HPDE6-E6E7 (cell line): Measurements from ENCODE around the gene TBC1D8.
A peak's percentile ranks its signal among the peaks of the same experiment; 100 is the strongest.

ENCODE experiments used
- DNase-seq: peaks from one replicate; pipeline ENCODE4 v3.0.0; 2011; ENCODE audit warnings: missing footprints; ENCODE audit errors: extremely low spot score

The TBC1D8 gene

GRCh38 chr2:101027852-101028251 is 123.3 kb downstream of the TBC1D8 start:
- no peak for DNase-seq

DNA sequence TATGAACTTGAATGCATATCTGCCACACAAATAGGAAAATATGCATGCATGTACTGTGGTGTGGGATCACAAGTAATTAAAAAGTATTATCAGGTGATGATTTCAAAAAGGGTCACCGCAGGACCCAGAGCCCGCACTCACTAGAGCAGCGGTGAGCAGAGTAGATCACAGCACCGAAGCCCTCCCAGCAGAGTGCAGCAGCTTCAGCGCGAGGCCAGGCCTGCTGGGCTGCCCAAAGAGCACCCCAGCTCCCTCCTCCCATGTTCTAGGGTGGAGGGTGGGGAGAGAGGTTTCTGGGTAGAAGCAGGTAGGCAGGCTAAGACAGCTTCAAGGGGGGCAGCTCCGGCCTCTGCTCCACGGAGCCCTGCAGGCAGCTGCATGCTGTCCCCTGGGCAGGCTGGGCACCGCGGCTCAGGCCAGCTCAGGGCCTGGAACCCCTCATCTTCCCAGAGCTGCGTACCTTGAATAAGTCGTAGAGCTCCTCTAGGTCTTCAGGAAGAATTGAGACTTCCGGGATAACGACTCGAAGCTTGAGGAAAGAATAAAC is 124.2 kb downstream of the TBC1D8 start:
- DNase-seq = no peak

GRCh38 chr2:101026253-101026701 is 124.9 kb downstream of the TBC1D8 start:
- DNase-seq = no peak

DNA sequence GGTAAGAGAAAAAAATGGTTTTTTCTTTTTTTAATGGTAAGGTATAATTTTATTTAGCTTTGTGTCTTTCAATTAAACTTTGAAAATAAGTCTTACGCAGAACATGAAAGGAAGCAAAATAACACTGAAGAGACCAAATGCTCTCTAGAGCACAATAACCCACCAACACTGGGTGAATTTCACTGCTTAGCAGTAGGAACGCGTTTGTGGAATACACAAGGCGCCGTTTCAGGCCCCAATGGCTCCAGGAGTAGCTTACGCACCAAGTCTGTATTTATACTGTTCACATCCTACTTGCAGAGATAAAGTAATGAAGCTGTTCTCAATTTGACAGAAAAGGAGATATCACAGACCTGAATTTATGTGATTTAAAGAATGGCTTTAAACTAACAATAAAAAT is 125.6 kb downstream of the TBC1D8 start:
- DNase-seq = no peak

DNA sequence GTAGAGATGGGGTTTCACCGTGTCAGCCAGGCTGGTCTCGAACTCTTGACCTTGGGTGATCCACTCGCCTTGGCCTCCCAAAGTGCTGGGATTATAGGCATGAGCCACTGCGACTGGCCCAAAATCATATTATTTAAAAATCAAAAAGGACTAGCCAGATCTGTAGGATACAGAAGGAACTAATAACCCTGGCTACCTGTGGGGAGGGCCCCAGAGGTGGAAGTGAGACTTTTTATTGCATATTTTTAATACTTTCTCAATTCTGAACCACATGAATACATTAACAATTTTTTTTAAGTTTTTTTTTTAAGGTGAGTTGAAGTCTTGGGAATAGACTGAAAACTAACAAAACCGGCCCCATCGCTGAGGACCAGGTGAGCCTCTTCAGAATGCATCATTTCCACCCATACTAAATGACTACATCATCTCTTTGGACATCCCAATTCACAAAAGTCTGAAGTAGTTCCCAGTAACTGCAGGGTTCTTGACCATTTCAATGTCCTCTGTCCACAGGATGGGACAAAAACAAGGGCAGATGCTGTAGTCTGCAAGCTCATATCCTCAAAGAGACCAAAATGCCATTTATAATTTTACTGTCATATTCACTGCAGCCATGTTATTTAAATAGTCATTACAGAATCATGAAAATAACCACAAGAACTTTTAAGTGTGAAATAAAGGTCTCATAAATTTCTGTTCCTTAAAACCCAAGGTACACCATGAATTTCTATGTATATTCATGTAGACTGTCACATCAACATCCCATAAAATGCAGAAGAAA is 127.7 kb downstream of the TBC1D8 start:
- no peak for DNase-seq

GRCh38 chr2:101022221-101022620 is 129.0 kb downstream of the TBC1D8 start:
- DNase-seq = no peak

GRCh38 chr2:101018934-101019333 is 132.2 kb downstream of the TBC1D8 start:
- DNase-seq = no peak

- no peak for DNase-seq
Measured at GRCh38 chr2:101017371-101017770, 133.8 kb downstream of the TBC1D8 start.

GRCh38 chr2:101014264-101014857 is 136.8 kb downstream of the TBC1D8 start:
- DNase-seq = no peak

GRCh38 chr2:101012706-101013181 is 138.4 kb downstream of the TBC1D8 start:
- no peak for DNase-seq

DNA sequence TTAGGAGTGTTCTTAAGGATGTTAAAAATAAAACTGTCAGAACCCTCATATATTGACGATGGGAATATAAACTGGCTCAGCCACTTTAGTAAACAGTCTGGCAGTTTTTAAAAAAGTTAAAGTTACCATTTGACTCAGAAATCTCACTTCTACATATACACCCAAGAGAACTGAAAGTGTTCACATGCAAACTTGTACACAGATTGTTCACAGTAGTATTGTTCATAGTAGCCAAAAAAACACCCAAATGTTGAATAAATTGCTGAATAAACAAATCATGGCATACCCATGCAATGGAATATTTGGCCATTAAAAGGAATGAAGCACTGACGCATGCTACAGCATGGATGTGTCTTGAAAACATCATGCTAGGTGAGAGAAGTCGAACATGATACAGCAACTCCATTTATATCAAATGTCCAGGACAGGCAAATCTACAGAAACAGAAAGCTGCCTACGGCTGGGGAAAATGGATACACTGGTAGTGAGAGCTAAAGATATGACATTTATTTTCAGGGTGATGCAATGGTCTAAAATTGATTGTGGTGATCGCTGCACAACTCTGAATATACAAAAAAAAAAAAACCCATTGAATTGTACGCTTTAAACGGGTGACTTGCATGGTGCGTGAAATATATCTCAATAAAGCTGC is 139.0 kb downstream of the TBC1D8 start:
- DNase-seq = no peak

DNA sequence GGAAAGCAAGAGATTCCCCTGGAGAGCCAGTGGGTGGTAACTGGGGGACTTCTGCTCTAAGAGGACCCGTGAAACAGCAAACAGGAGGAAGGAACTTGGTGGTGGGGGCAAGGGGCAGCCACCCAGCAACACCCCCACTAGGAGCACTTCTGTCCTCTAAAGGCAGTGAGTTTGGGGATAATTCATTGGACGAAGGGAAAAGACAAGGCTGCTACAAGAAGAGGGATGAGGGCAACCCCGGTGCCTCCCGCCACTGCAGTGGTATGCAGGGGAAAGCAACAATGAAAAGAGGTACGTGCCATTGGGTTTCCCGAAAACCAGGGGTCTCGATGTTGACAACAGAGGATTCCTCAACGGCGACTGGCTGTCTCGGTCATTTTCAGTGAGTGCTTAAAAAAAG is 140.0 kb downstream of the TBC1D8 start:
- DNase-seq = no peak

DNA sequence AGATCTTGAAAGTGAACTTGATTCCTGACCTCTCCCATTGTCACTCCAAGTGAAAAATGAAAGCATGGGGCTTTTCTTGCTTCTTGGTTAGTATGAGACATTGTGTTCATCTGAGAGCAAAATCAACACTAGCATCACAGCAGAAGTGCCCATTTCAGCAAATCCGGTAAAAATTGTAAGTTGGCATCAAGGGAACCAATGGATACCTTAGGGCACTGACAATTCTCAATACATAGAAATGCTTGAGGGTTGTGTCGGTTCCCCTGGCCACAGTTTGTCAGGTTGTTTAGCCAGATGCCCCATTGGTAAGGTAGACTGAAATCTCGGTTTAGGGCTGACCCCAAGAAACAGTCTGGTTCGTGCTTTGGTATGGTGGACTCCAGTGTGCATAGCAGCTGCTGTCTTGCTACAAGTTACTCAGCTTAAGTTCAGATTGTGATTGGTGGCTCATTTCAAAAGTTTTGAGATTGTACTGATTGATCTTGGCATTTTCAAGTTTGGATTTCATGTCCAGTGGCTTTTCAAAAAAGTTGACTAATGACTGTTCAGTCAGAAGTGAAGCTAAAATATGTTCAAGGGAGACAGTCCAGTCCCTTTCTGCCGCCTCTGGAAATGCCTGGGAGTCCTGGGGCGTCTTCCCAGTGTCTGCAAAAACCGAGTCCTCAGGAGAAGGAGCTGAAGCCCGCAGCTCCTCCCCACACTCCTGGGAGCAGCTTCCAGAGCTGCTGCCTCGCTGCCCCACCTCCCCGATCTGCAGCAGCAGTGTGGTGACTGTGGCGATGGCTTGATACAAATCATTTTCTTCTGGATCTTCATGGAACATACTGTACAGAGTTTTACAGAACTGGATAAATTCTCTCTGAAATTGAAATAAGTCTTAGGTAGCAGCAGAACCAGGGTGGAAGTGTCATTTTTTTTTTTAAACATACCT is 143.5 kb downstream of the TBC1D8 start:
- DNase-seq = no peak

DNA sequence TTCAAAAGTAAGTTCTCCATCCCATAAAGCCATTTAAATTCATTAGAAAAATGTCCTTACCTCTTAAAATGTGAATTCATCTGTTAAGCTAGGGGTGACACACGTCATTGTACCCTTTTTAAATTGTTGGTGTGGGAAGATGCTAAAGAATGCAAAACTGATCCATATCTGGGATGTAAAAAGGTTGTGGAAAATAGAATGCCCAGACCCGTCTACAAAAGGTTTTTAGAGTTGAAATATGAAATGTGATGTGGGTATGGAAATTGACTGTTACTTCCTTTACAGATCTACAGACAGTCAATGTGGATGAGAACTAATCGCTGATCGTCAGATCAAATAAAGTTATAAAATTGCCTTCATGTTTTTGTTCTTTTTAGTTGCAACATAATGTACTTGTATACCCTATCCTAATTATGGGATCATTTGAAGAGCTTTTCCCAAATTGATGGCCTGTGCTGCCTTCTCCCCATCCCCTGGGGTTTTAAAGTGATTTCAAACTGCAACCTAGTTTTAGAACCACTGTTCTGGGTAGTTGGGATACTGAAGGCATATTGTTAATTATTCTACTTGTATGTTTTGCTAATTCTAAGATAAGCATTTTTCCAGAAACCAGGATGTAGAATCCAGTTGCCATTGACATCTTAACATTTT is 145.0 kb downstream of the TBC1D8 start:
- DNase-seq = no peak

DNA sequence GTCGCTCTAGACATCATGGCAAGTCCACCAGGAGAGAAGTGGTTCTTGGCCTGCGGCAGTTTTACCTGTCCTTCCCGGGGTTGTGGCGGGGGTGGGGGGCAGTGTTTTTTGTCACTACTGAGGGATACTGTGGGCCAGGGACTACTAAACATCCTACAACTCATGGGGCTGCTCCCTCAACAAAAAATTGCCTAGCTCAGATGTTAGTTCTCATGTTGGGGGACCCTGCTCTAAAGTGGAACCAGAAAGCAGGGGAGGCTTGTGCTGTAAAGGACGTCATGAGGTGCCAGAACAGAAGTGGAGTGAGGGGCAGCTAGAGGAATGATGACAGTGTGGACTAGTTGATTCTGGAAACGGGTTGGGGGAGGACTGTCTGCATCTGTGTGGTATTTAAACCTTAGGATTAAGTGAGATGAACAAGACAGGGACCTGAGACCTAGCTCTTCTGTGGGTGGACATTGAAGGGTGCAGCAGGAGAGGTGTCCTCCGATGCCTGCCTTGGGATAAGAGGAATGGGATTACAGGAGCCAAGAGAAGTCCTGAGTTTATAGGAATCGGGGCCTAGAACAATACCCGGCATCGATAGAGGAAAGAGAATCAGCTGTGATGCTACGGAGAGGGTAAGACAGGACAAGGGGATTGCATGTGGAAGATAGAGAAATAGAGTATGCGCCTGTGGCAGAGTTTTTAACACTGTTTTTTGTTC is 146.4 kb downstream of the TBC1D8 start:
- DNase-seq = no peak

DNA sequence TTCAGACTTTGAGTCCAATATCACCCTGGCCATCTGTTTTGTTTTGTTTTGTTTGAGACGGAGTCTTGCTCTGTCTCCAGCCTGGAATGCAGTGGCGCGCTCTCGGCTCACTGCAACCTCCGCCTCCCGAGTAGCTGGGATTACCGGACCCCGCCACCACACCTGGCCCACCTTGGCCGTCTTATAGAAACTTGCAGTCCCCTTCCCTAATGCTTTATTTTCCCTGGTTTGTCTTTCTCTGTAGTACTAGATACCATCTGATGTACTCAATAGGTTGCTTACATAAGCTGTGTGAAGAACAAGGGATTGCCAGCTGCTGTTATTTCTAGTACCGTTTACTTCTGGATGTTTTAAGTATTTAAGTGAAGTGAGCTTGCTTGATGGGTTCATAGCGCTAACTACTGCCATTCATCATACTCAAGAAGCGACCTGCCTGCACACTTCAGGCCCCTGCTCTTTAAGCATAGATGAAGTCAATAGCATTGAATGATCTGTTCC is 147.9 kb downstream of the TBC1D8 start:
- no peak for DNase-seq

DNA sequence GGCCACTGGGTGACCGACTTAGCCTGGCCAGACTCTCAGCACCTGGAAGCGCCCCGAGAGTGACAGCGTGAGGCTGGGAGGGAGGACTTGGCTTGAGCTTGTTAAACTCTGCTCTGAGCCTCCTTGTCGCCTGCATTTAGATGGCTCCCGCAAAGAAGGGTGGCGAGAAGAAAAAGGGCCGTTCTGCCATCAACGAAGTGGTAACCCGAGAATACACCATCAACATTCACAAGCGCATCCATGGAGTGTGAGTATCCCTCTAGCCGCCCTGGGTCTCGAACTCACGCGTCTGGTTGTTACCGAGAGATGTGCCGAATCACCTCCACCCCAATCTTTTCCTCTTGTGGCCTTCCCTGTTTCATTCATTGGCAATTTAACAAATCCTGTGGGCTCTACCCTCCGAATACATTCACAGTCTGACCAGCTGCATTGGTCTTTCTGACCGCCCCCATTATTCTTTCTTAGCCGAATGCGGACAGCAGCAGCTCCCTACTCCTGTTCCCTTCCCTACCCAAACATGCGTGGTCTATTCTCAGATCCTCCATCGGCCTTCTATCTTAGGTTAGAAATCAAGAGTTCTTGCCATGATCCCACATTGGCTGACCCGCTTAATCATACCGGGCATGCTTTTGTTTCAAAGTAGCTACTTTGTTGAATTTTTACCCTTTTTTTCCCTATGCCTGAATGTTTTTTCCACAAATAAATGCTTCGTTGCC is 148.5 kb downstream of the TBC1D8 start:
- DNase-seq = no peak

- peak; percentile 94 for DNase-seq
Measured at GRCh38 chr2:101001691-101002561, 149.3 kb downstream of the TBC1D8 start, which contains the start of gene RPL31. Gene RPL31, plus strand, starts transcription at chr2:101002289. Its CDS starts 413 bp downstream, at chr2:101002702.
